ENCODE results near the gene KCTD4. TPM values are rescaled to one million over a fixed set of nuclear protein-coding genes. Genes with fewer than 3 reads are reported as not detected.

KCTD4 gene
- polyA plus RNA-seq, 1 donor = 0.10 TPM

GRCh38 chr13:45180303-45180702 is 20.5 kb downstream of the KCTD4 start:
- H3K4me1 ChIP-seq (ENCODE audit: control insufficient read depth, insufficient read depth, low read length) = peaks cover 13% of the 10 kb centered on the region
- no peaks in the 10 kb centered on the region for H3K27me3 ChIP-seq (ENCODE audit: control insufficient read depth, insufficient read depth, low read length)
- no peak for DNase-seq
- H3K27ac ChIP-seq (ENCODE audit: low read length) = no peak overlapping the region
- WGBS (ENCODE audit: insufficient coverage, low lambda C conversion rate) = 72% methylated on average over 2 of the region's 3 CpGs
- H3K4me3 ChIP-seq (ENCODE audit: low read length) = no peak overlapping the region
- no peaks in the 10 kb centered on the region for H3K9me3 ChIP-seq (ENCODE audit: control insufficient read depth, low read depth, low read length)
- peaks cover 12% of the 10 kb centered on the region for H3K36me3 ChIP-seq (ENCODE audit: control insufficient read depth, insufficient read depth, low read length)

GRCh38 chr13:45179428-45179827 is 21.4 kb downstream of the KCTD4 start:
- Histone ChIP-seq H3K27me3 (ENCODE audit: control insufficient read depth, insufficient read depth, low read length) (no peaks in the 10 kb centered on the region), H3K27ac (ENCODE audit: low read length) (peak overlapping the region; percentile 43), H3K36me3 (ENCODE audit: control insufficient read depth, insufficient read depth, low read length) (peaks cover 9% of the 10 kb centered on the region), H3K4me1 (ENCODE audit: control insufficient read depth, insufficient read depth, low read length) (peaks cover 13% of the 10 kb centered on the region), H3K4me3 (ENCODE audit: low read length) (no peak overlapping the region), H3K9me3 (ENCODE audit: control insufficient read depth, low read depth, low read length) (no peaks in the 10 kb centered on the region)
- DNase-seq = peak; percentile 45 to 75

DNA sequence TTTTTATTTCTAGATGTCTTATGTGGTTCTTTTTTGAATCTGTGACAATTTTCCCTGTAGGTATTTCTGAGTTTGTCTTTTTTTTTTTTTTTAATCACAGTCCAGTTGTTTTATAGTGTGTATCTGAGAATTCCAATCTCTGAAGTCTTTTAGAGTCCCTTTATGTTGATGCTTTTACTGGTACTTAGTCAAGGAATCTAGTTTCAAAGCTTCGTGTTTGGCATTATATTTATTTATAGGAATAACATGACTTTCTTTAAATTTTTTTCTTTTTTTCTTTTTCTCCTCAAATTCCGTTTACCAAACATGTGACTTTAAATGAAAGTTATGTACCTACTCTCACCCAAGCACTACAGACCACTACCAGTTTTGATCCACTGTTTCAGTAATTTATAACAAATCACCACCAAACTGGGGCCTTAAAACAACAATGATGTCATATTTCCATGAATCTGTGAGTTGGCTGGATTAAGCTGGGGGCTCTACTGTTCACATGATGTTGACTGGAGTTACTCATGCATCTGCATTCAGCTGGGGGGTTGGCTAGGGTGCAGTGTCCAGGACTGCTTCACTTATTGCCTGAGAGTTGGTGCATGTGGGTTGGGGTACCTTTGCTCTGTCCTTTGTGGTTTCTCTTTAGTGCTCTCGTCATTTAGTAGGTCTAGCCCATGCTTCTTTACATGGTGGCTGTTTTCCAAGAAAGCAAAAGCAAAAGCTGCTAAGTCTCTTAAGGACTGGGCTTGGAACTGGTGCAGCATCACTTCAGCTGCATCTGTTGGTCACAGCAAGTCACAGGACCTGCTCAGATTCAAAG is 22.3 kb downstream of the KCTD4 start:
- WGBS (ENCODE audit: insufficient coverage, low lambda C conversion rate) = 87% methylated on average over 2 of the region's 3 CpGs
- no peaks in the 10 kb centered on the region for H3K9me3 ChIP-seq (ENCODE audit: control insufficient read depth, low read depth, low read length)
- peaks cover 3% of the 10 kb centered on the region for H3K36me3 ChIP-seq (ENCODE audit: control insufficient read depth, insufficient read depth, low read length)
- H3K27me3 ChIP-seq (ENCODE audit: control insufficient read depth, insufficient read depth, low read length) = no peaks in the 10 kb centered on the region
- H3K4me1 ChIP-seq (ENCODE audit: control insufficient read depth, insufficient read depth, low read length) = peaks cover 13% of the 10 kb centered on the region
- no peak overlapping the region for H3K27ac ChIP-seq (ENCODE audit: low read length)
- peak; percentile 10 to 50 for DNase-seq
- H3K4me3 ChIP-seq (ENCODE audit: low read length) = no peak overlapping the region

GRCh38 chr13:45174478-45174877 is 26.4 kb downstream of the KCTD4 start:
- Histone ChIP-seq H3K27me3 (ENCODE audit: control insufficient read depth, insufficient read depth, low read length) (no peaks in the 10 kb centered on the region), H3K9me3 (ENCODE audit: control insufficient read depth, low read depth, low read length) (no peaks in the 10 kb centered on the region)
- DNase-seq = no peak

GRCh38 chr13:45168555-45168930 is 32.3 kb downstream of the KCTD4 start:
- DNase-seq = no peak
- H3K27me3 ChIP-seq (ENCODE audit: control insufficient read depth, insufficient read depth, low read length) = no peaks in the 10 kb centered on the region
- H3K4me1 ChIP-seq (ENCODE audit: control insufficient read depth, insufficient read depth, low read length) = no peaks in the 10 kb centered on the region
- H3K4me3 ChIP-seq (ENCODE audit: low read length) = no peak overlapping the region
- H3K9me3 ChIP-seq (ENCODE audit: control insufficient read depth, low read depth, low read length) = no peaks in the 10 kb centered on the region
- H3K36me3 ChIP-seq (ENCODE audit: control insufficient read depth, insufficient read depth, low read length) = peaks cover 3% of the 10 kb centered on the region
- H3K27ac ChIP-seq (ENCODE audit: low read length) = no peak overlapping the region
- no CpG with 5 or more reads among the region's 2 CpGs for WGBS (ENCODE audit: insufficient coverage, low lambda C conversion rate)

More at GRCh38 chr13:45174478-45174877, 26.4 kb downstream of the KCTD4 start:
- Histone ChIP-seq H3K36me3 (ENCODE audit: control insufficient read depth, insufficient read depth, low read length) (peaks cover 3% of the 10 kb centered on the region), H3K4me1 (ENCODE audit: control insufficient read depth, insufficient read depth, low read length) (peaks cover 8% of the 10 kb centered on the region), H3K27ac (ENCODE audit: low read length) (no peak overlapping the region), H3K4me3 (ENCODE audit: low read length) (no peak overlapping the region)

GRCh38 chr13:45167611-45168554 is 33.0 kb downstream of the KCTD4 start:
- WGBS (ENCODE audit: insufficient coverage, low lambda C conversion rate) = no CpG with 5 or more reads among the region's 12 CpGs
- H3K9me3 ChIP-seq (ENCODE audit: control insufficient read depth, low read depth, low read length) = no peaks in the 10 kb centered on the region
- H3K4me1 ChIP-seq (ENCODE audit: control insufficient read depth, insufficient read depth, low read length) = no peaks in the 10 kb centered on the region

GRCh38 chr13:45166858-45167257 is 34.0 kb downstream of the KCTD4 start:
- no CpG with 5 or more reads among the region's 3 CpGs for WGBS (ENCODE audit: insufficient coverage, low lambda C conversion rate)
- Histone ChIP-seq H3K4me3 (ENCODE audit: low read length) (no peak overlapping the region), H3K4me1 (ENCODE audit: control insufficient read depth, insufficient read depth, low read length) (no peaks in the 10 kb centered on the region), H3K27me3 (ENCODE audit: control insufficient read depth, insufficient read depth, low read length) (no peaks in the 10 kb centered on the region), H3K36me3 (ENCODE audit: control insufficient read depth, insufficient read depth, low read length) (peaks cover 6% of the 10 kb centered on the region), H3K27ac (ENCODE audit: low read length) (no peak overlapping the region), H3K9me3 (ENCODE audit: control insufficient read depth, low read depth, low read length) (no peaks in the 10 kb centered on the region)
- DNase-seq = no peak

More at GRCh38 chr13:45167611-45168554, 33.0 kb downstream of the KCTD4 start:
- H3K27me3 ChIP-seq (ENCODE audit: control insufficient read depth, insufficient read depth, low read length) = no peaks in the 10 kb centered on the region
- H3K27ac ChIP-seq (ENCODE audit: low read length) = no peak overlapping the region
- H3K4me3 ChIP-seq (ENCODE audit: low read length) = no peak overlapping the region
- DNase-seq = peak; percentile 9 to 23
- peaks cover 3% of the 10 kb centered on the region for H3K36me3 ChIP-seq (ENCODE audit: control insufficient read depth, insufficient read depth, low read length)

DNA sequence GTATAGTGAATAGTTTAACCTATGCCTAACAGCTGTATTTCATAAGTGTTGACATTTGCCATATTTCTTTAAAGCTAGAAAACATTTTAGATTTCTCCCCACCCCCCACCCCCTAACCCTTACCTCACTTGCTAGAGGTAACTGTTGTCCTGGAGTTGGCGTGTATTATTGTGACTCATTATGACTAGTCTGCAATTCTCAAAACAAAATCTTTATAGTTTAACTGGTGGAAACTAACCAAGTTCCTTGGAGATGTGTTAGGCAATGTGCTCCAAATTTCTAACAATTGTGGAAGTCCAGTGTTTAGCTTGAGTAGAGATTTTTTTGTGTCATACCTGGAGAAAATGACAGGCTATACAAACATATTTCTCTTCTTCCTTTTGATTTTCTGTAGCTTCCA is 38.0 kb downstream of the KCTD4 start:
- Histone ChIP-seq H3K27ac (ENCODE audit: low read length) (no peak overlapping the region), H3K27me3 (ENCODE audit: control insufficient read depth, insufficient read depth, low read length) (no peaks in the 10 kb centered on the region), H3K36me3 (ENCODE audit: control insufficient read depth, insufficient read depth, low read length) (peaks cover 10% of the 10 kb centered on the region), H3K9me3 (ENCODE audit: control insufficient read depth, low read depth, low read length) (no peaks in the 10 kb centered on the region), H3K4me1 (ENCODE audit: control insufficient read depth, insufficient read depth, low read length) (no peaks in the 10 kb centered on the region), H3K4me3 (ENCODE audit: low read length) (no peak overlapping the region)
- no CpG with 5 or more reads among the region's 1 CpG for WGBS (ENCODE audit: insufficient coverage, low lambda C conversion rate)
- DNase-seq = no peak

GRCh38 chr13:45162194-45162593 is 38.7 kb downstream of the KCTD4 start:
- H3K27ac ChIP-seq (ENCODE audit: low read length) = no peak overlapping the region
- H3K4me3 ChIP-seq (ENCODE audit: low read length) = no peak overlapping the region
- H3K4me1 ChIP-seq (ENCODE audit: control insufficient read depth, insufficient read depth, low read length) = no peaks in the 10 kb centered on the region
- no peak for DNase-seq
- H3K27me3 ChIP-seq (ENCODE audit: control insufficient read depth, insufficient read depth, low read length) = no peaks in the 10 kb centered on the region
- no CpG with 5 or more reads among the region's 1 CpG for WGBS (ENCODE audit: insufficient coverage, low lambda C conversion rate)
- peaks cover 14% of the 10 kb centered on the region for H3K36me3 ChIP-seq (ENCODE audit: control insufficient read depth, insufficient read depth, low read length)
- no peaks in the 10 kb centered on the region for H3K9me3 ChIP-seq (ENCODE audit: control insufficient read depth, low read depth, low read length)

- H3K4me1 ChIP-seq (ENCODE audit: control insufficient read depth, insufficient read depth, low read length) = no peaks in the 10 kb centered on the region
- no peak overlapping the region for H3K27ac ChIP-seq (ENCODE audit: low read length)
- no peaks in the 10 kb centered on the region for H3K27me3 ChIP-seq (ENCODE audit: control insufficient read depth, insufficient read depth, low read length)
- 98% methylated on average over 5 of the region's 7 CpGs for WGBS (ENCODE audit: insufficient coverage, low lambda C conversion rate)
- peaks cover 20% of the 10 kb centered on the region for H3K36me3 ChIP-seq (ENCODE audit: control insufficient read depth, insufficient read depth, low read length)
- DNase-seq = no peak
- no peaks in the 10 kb centered on the region for H3K9me3 ChIP-seq (ENCODE audit: control insufficient read depth, low read depth, low read length)
- H3K4me3 ChIP-seq (ENCODE audit: low read length) = no peak overlapping the region
Measured at GRCh38 chr13:45156565-45157361, 44.1 kb downstream of the KCTD4 start.

Measured in large intestine (tissue), 3 donors.